OCI-LY3 (cell line): ENCODE results near the gene MYH10.

Experiments
- H2AFZ ChIP-seq: fragments of 200-600, 300-600 bp; shearing (Covaris generic); 2 replicates; pipeline ENCODE4 v1.6.0; 2014; ENCODE audit warnings: antibody characterized with exemption, low read depth, low read length
- H3K27ac ChIP-seq: fragments of 200-600, 300-600 bp; sonication (generic); 2 replicates; pipeline ENCODE4 v1.5.1; 2014; ENCODE audit warnings: mild to moderate bottlenecking, low read length, moderate library complexity, mixed read lengths
- H3K27me3 ChIP-seq: fragments of 200-600, 300-600 bp; sonication (generic); 2 replicates; pipeline ENCODE4 v1.6.1; 2014; ENCODE audit warnings: low read depth, low read length, mixed read lengths
- H3K36me3 ChIP-seq: fragments of 200-600, 300-600 bp; sonication (generic); replicated peaks from 2 replicates; pipeline ENCODE3; 2014; ENCODE audit warnings: low read depth, low read length, mixed read lengths
- H3K4me1 ChIP-seq: fragments of 300-600, 200-600 bp; sonication (generic); 2 replicates; pipeline ENCODE4 v1.6.1; 2014; ENCODE audit warnings: low read length, mixed read lengths
- H3K4me2 ChIP-seq: fragments of 200-600, 300-600 bp; sonication (generic); 2 replicates; pipeline ENCODE4 v1.6.1; 2014; ENCODE audit warnings: low read length, mixed read lengths
- H3K4me3 ChIP-seq: fragments of 300-600, 200-600 bp; sonication (generic); 2 replicates; pipeline ENCODE4 v1.5.1; 2014; ENCODE audit warnings: antibody characterized with exemption, mild to moderate bottlenecking, low read length, moderate library complexity
- H3K79me2 ChIP-seq: fragments of 300-600, 200-600 bp; shearing (Covaris generic); 2 replicates; pipeline ENCODE4 v1.6.1; 2014; ENCODE audit warnings: mild to moderate bottlenecking, low read length, mixed read lengths
- H3K9ac ChIP-seq: fragments of 300-600, 200-600 bp; shearing (Covaris generic); 2 replicates; pipeline ENCODE4 v1.6.0; 2014; ENCODE audit warnings: mild to moderate bottlenecking, low read length, moderate library complexity
- H3K9me3 ChIP-seq: fragments of 200-600, 300-600 bp; shearing (Covaris generic); 2 replicates; pipeline ENCODE4 v1.6.1; 2014; ENCODE audit warnings: low read length, mixed read lengths; ENCODE audit not compliant: insufficient read depth
- H4K20me1 ChIP-seq: fragments of 200-600, 300-600 bp; sonication (generic); 2 replicates; pipeline ENCODE4 v1.6.1; 2016; ENCODE audit warnings: low read length, mixed read lengths; ENCODE audit not compliant: insufficient read depth
- CTCF ChIP-seq: fragments of 200-600, 300-600 bp; sonication (generic); IDR thresholded peaks from 2 replicates; pipeline ENCODE4 v1.5.1; 2014; ENCODE audit warnings: antibody characterized with exemption, low read length, low read depth
- EZH2phosphoT487 ChIP-seq: fragments of 200-600 bp; shearing (Covaris generic); IDR thresholded peaks from 2 replicates; pipeline ENCODE4 v1.6.1; 2018; ENCODE audit warnings: antibody characterized with exemption, mixed run types, low read depth

Gene MYH10

GRCh38 chr17:8494506-8495111 is 135.9 kb downstream of the MYH10 start:
- TF ChIP-seq EZH2phosphoT487 (no peak), CTCF (no peak)
- no peak overlapping the region for H3K9ac ChIP-seq
- H3K4me2 ChIP-seq = no peak overlapping the region
- no peaks in the 10 kb centered on the region for H3K4me1 ChIP-seq
- no peaks in the 10 kb centered on the region for H3K36me3 ChIP-seq
- H3K79me2 ChIP-seq = no peaks in the 10 kb centered on the region
- H3K27me3 ChIP-seq = no peaks in the 10 kb centered on the region
- no peaks in the 10 kb centered on the region for H3K9me3 ChIP-seq
- no peaks in the 10 kb centered on the region for H4K20me1 ChIP-seq
- H3K4me3 ChIP-seq = no peak overlapping the region
- H3K27ac ChIP-seq = no peak overlapping the region
- H2AFZ ChIP-seq = no peak overlapping the region

- Histone ChIP-seq H3K4me1 (no peaks in the 10 kb centered on the region), H3K9ac (no peak overlapping the region), H3K79me2 (no peaks in the 10 kb centered on the region), H3K27me3 (no peaks in the 10 kb centered on the region), H3K4me3 (no peak overlapping the region), H2AFZ (no peak overlapping the region), H3K36me3 (no peaks in the 10 kb centered on the region), H3K9me3 (no peaks in the 10 kb centered on the region), H3K27ac (no peak overlapping the region), H3K4me2 (no peak overlapping the region), H4K20me1 (no peaks in the 10 kb centered on the region)
- TF ChIP-seq CTCF (no peak), EZH2phosphoT487 (no peak)
These were observed 136.5 kb downstream of the MYH10 start for GRCh38 chr17:8494021-8494420.

GRCh38 chr17:8492121-8492520 is 138.4 kb downstream of the MYH10 start:
- Histone ChIP-seq H3K27me3 (no peaks in the 10 kb centered on the region), H3K79me2 (no peaks in the 10 kb centered on the region), H3K9ac (no peak overlapping the region), H2AFZ (no peak overlapping the region), H3K4me2 (no peak overlapping the region), H3K4me3 (no peak overlapping the region), H3K36me3 (no peaks in the 10 kb centered on the region), H4K20me1 (no peaks in the 10 kb centered on the region), H3K27ac (no peak overlapping the region), H3K4me1 (no peaks in the 10 kb centered on the region), H3K9me3 (no peaks in the 10 kb centered on the region)
- TF ChIP-seq CTCF (no peak), EZH2phosphoT487 (no peak)

GRCh38 chr17:8490256-8491023 is 140.1 kb downstream of the MYH10 start:
- no peaks in the 10 kb centered on the region for H4K20me1 ChIP-seq
- H3K27me3 ChIP-seq = no peaks in the 10 kb centered on the region
- H2AFZ ChIP-seq = no peak overlapping the region
- H3K4me1 ChIP-seq = no peaks in the 10 kb centered on the region
- H3K36me3 ChIP-seq = no peaks in the 10 kb centered on the region
- no peak overlapping the region for H3K27ac ChIP-seq
- H3K9me3 ChIP-seq = no peaks in the 10 kb centered on the region
- H3K4me3 ChIP-seq = no peak overlapping the region
- no peak overlapping the region for H3K4me2 ChIP-seq
- H3K79me2 ChIP-seq = no peaks in the 10 kb centered on the region
- TF ChIP-seq CTCF (no peak), EZH2phosphoT487 (no peak)
- no peak overlapping the region for H3K9ac ChIP-seq
